Measurements from ENCODE around the gene FAM43A. TPM values are rescaled to one million over a fixed set of nuclear protein-coding genes. Genes with fewer than 3 reads are reported as not detected.

FAM43A gene
- total and polyA plus RNA-seq, 9 of the 15 experiments (the other 6 are each of a cell fraction or from before 2014, with no cell fraction given) = 0.03 to 1.2 (median 0.21) TPM

GRCh38 chr3:194723846-194724618, 38.3 kb downstream of the FAM43A start:
- ATAC-seq = no peak
- H4K20me1 ChIP-seq (replicated peaks; ENCODE audit: control insufficient read depth, insufficient read depth, low read length) = 0 out of 2 replicates have a peak, but pooled peaks cover 3% of the 10 kb centered on the region
- no peak for FAIRE-seq
- H3K4me3 ChIP-seq = no peak overlapping the region
- H3K79me2 ChIP-seq (ENCODE audit: control insufficient read depth, insufficient read depth, low read length) = no peaks in the 10 kb centered on the region
- H3K9me3 ChIP-seq (replicated peaks; ENCODE audit: control insufficient read depth, insufficient read depth, low read depth, low read length) = no peaks in the 10 kb centered on the region
- no peak overlapping the region for H3K27ac ChIP-seq (ENCODE audit: extremely low read depth, low read depth, low read length)
- H2AFZ ChIP-seq (ENCODE audit: low read depth, low read length) = no peak overlapping the region
- TF ChIP-seq EGR1 (conservative IDR thresholded peaks at IDR 0.05) (no peak), KDM1A (IDR thresholded peaks at IDR 0.05) (no peak), XRCC4 (IDR thresholded peaks at IDR 0.05; ENCODE audit: extremely low read depth, insufficient read depth, insufficient read length) (no peak), ZNF124 (CRISPR knock-in tag; IDR thresholded peaks at IDR 0.05) (no peak), XRCC3 (IDR thresholded peaks at IDR 0.05) (no peak), CBX3 (IDR thresholded peaks at IDR 0.05; ENCODE audit: borderline replicate concordance in 1 of 2, low read length in 2 of 2) (no peak), MYNN (IDR thresholded peaks at IDR 0.05) (no peak), MYNN (CRISPR knock-in tag; IDR thresholded peaks at IDR 0.05) (no peak), HNRNPH1 (optimal IDR thresholded peaks at IDR 0.05; ENCODE audit: low read depth, low read length) (no peak), TBL1XR1 (IDR thresholded peaks at IDR 0.05; ENCODE audit: low read length in 2 of 2) (no peak), ZNF407 (IDR thresholded peaks at IDR 0.05; ENCODE audit: low read depth) (no peak), DLX4 (CRISPR knock-in tag; IDR thresholded peaks at IDR 0.05) (no peak), SMARCA5 (IDR thresholded peaks at IDR 0.05) (no peak), SUPT5H (IDR thresholded peaks at IDR 0.05) (no peak), ZNF668 (CRISPR knock-in tag; IDR thresholded peaks at IDR 0.05) (no peak), GTF2A2 (tag; IDR thresholded peaks at IDR 0.05) (no peak), SMAD4 (CRISPR knock-in tag; conservative IDR thresholded peaks at IDR 0.05) (no peak)
- BruUV-seq (replicated peaks) = no TSS peak
- no peaks in the 10 kb centered on the region for H3K36me3 ChIP-seq (ENCODE audit: control insufficient read depth, insufficient read depth, low read length)
- ChIA-PET POLR2A (interaction anchor here (0.6 kb wide), 1 partner anchor 20 kb away, joined by 3 read pairs; no protein-coding TSS in a partner anchor), CTCF (ENCODE audit: low intra/inter-chr PET ratio) (no interaction called here)
- DNase-seq (ENCODE audit: extremely low read depth in 1 of 4, low spot score in 3 of 4) = no peak
- H3K27me3 ChIP-seq (ENCODE audit: control insufficient read depth in 2 of 2, insufficient read depth in 2 of 2, low read length in 2 of 2) = peaks cover 42 to 47% of the 10 kb centered on the region in 2 experiments
- no peaks in the 10 kb centered on the region for H3K4me1 ChIP-seq (replicated peaks in 1 of 2; ENCODE audit: control insufficient read depth in 2 of 2, insufficient read depth in 2 of 2, low read length in 2 of 2)
- intact Hi-C loops (cut with micrococcal nuclease) = no loop called here
- H3K9me1 ChIP-seq (ENCODE audit: control insufficient read depth, insufficient read depth, low read length) = no peaks in the 10 kb centered on the region
- no peak overlapping the region for H3K9ac ChIP-seq (ENCODE audit: insufficient read depth in 1 of 2, low read depth in 2 of 2, low read length in 2 of 2)
- WGBS (ENCODE audit: insufficient coverage, low coverage, missing lambda C conversion rate) = 3% methylated on average over 7 of the region's 7 CpGs
- in situ Hi-C loops (cut with MboI) = no loop called here
- H3K4me2 ChIP-seq (ENCODE audit: insufficient read depth, low read length) = no peak overlapping the region

Measured in K562 (cell line).